ENCODE results near the gene NRP2.

- TF ChIP-seq CTCF (IDR thresholded peaks at IDR 0.05) (no peak), POLR2A (IDR thresholded peaks at IDR 0.05) (no peak)
Measured at GRCh38 chr2:205636549-205637319, 45.6 kb upstream of the NRP2 start.
